Glutamatergic neuron (in vitro differentiated cells): Measurements from ENCODE around the gene TMEM214. TPM values are rescaled to one million over a fixed set of nuclear protein-coding genes. Genes with fewer than 3 reads are reported as not detected.

Source experiments
- DNase-seq: peaks from one replicate; pipeline ENCODE4 v3.0.0; 2022
- H3K27ac Mint-ChIP-seq: one replicate; pipeline ENCODE4 v1.8.0; 2020; ENCODE audit warnings: mild to moderate bottlenecking, mixed read lengths, inconsistent platforms; ENCODE audit not compliant: unreplicated experiment
- H3K27me3 Mint-ChIP-seq: one replicate; pipeline ENCODE4 v1.8.0; 2020; ENCODE audit warnings: mild to moderate bottlenecking, moderate library complexity, mixed read lengths, inconsistent platforms; ENCODE audit not compliant: unreplicated experiment
- H3K36me3 Mint-ChIP-seq: one replicate; pipeline ENCODE4 v1.8.0; 2020; ENCODE audit warnings: mild to moderate bottlenecking, mixed read lengths, inconsistent platforms; ENCODE audit not compliant: unreplicated experiment
- H3K4me1 Mint-ChIP-seq: one replicate; pipeline ENCODE4 v1.8.0; 2020; ENCODE audit warnings: mild to moderate bottlenecking, low read depth, mixed read lengths, inconsistent platforms; ENCODE audit not compliant: unreplicated experiment
- H3K4me3 Mint-ChIP-seq: one replicate; pipeline ENCODE4 v1.8.0; 2020; ENCODE audit warnings: mild to moderate bottlenecking, mixed read lengths, inconsistent platforms; ENCODE audit not compliant: unreplicated experiment
- H3K9me3 Mint-ChIP-seq: one replicate; pipeline ENCODE4 v1.8.0; 2020; ENCODE audit warnings: mild to moderate bottlenecking, moderate library complexity, mixed read lengths, inconsistent platforms; ENCODE audit not compliant: unreplicated experiment
- total RNA-seq: library from RNA; stranded (reverse); fragmentation: NEBNext Ultra II Directional; extraction: Animal tissue kit (Norgen Biotek cat#: 25700); gene quantifications from one replicate; pipeline ENCODE4 v1.2.1, GENCODE V29; 2021; ENCODE audit not compliant: unreplicated experiment
- TF ChIP-seq, protein P1 (sequence below): fragments of 200-600 bp; sonication (generic); IDR thresholded peaks from one replicate; pipeline ENCODE4 v1.5.0; 2021; ENCODE audit not compliant: partially characterized antibody, unreplicated experiment

The TMEM214 gene
- total RNA-seq, 1 donor from 2014 or later = 35.8 TPM

DNA sequence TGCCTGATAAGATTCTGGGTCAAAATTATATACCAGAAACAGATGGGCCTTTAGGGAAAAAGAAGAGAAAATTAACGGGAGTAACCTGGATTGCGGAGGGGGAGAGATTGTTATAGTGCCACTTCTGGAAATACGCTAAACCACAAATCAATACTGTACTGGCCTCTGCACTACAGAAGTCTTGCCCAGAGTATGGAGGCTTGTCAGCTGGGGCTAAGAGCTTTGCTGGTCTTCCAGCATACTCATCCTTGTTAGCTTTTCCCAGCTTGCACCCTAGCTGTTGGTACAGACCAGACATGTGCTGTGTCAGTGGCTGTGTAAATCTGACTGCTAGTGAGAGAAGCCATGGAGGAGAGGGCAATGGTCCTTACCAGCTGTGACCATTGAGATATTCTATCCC lies 27.6 kb downstream of the TMEM214 start:
- peaks cover 1% of the 10 kb centered on the region for H3K4me1 Mint-ChIP-seq
- DNase-seq = no peak
- TF ChIP-seq, protein P1, sequence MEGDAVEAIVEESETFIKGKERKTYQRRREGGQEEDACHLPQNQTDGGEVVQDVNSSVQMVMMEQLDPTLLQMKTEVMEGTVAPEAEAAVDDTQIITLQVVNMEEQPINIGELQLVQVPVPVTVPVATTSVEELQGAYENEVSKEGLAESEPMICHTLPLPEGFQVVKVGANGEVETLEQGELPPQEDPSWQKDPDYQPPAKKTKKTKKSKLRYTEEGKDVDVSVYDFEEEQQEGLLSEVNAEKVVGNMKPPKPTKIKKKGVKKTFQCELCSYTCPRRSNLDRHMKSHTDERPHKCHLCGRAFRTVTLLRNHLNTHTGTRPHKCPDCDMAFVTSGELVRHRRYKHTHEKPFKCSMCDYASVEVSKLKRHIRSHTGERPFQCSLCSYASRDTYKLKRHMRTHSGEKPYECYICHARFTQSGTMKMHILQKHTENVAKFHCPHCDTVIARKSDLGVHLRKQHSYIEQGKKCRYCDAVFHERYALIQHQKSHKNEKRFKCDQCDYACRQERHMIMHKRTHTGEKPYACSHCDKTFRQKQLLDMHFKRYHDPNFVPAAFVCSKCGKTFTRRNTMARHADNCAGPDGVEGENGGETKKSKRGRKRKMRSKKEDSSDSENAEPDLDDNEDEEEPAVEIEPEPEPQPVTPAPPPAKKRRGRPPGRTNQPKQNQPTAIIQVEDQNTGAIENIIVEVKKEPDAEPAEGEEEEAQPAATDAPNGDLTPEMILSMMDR = no peak
- H3K27me3 Mint-ChIP-seq = no peaks in the 10 kb centered on the region
- H3K9me3 Mint-ChIP-seq = no peaks in the 10 kb centered on the region
- H3K36me3 Mint-ChIP-seq = peaks cover 5% of the 10 kb centered on the region
- H3K4me3 Mint-ChIP-seq = no peak overlapping the region
- H3K27ac Mint-ChIP-seq = no peak overlapping the region

DNA sequence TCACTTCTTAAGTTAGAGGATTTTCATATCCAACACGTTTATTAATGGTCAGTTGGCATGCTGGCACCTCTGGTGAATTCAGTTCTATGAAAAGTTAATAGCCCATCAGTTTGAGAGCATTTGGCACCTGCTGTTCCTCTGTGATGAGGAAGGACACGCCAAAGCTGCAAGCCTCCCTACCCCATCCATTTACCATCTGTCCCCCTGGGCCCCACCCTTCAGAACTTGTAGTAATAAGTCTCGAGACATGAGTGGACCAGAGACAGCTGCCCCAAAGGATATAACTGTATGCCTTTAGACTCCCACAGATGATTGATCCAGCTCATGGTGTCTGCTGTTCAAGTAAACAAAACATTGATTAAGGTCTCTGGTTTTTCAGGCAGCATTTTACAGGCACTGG lies 32.4 kb downstream of the TMEM214 start:
- no peak overlapping the region for H3K4me3 Mint-ChIP-seq
- peaks cover 19% of the 10 kb centered on the region for H3K4me1 Mint-ChIP-seq
- H3K27ac Mint-ChIP-seq = no peak overlapping the region
- H3K27me3 Mint-ChIP-seq = peaks cover 1% of the 10 kb centered on the region
- peaks cover 5% of the 10 kb centered on the region for H3K36me3 Mint-ChIP-seq
- H3K9me3 Mint-ChIP-seq = peaks cover 7% of the 10 kb centered on the region
- TF ChIP-seq, protein P1 = no peak
- DNase-seq = no peak

DNA sequence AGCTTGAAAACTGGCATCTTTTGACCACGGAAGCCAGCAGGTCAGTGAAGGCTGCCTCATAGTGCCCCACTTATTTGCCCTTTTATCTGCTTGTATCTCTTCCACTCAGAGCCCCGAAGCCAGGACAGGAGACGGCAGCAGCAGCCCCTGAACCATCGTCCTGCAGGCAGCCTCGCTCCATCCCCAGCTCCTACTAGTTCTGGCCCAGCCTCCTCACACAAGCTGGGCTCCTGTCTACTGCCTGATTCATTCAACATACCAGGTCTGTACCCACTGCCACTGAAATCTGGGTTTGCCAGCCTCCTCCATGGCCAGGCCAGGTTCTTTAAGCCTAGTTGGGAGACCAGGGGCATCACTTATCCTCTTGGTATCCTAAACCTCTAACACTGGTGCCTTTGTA lies 34.6 kb downstream of the TMEM214 start:
- TF ChIP-seq, protein P1 = no peak
- peaks cover 9% of the 10 kb centered on the region for H3K9me3 Mint-ChIP-seq
- H3K27me3 Mint-ChIP-seq = peaks cover 4% of the 10 kb centered on the region
- H3K36me3 Mint-ChIP-seq = peaks cover 5% of the 10 kb centered on the region
- H3K4me1 Mint-ChIP-seq = peaks cover 25% of the 10 kb centered on the region
- no peak overlapping the region for H3K4me3 Mint-ChIP-seq
- DNase-seq = no peak
- H3K27ac Mint-ChIP-seq = no peak overlapping the region

DNA sequence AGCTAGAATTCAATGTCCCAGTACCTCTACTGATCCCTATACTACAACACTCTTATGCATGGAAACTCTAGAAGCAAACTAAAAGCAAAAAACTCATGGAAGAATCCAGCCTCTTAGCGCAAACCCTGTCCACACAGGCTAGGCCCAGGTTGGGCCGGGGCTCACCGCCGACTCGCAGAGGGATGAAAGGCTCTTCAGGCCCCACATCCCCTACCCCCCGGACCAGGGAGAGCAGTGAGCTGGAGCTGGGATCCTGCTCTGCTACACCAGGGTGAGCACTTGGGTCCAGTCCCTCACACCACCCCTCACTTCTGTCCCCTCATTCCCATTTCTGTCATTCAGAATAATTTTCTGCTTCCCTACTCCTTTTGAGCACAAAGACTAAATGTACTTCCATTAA lies 36.7 kb downstream of the TMEM214 start:
- Mint-ChIP-seq H3K36me3 (no peaks in the 10 kb centered on the region), H3K27ac (no peak overlapping the region), H3K9me3 (peaks cover 12% of the 10 kb centered on the region), H3K4me1 (peaks cover 25% of the 10 kb centered on the region), H3K27me3 (peaks cover 4% of the 10 kb centered on the region), H3K4me3 (peak overlapping the region; percentile 50)
- DNase-seq = no peak
- TF ChIP-seq, protein P1 = no peak

DNA sequence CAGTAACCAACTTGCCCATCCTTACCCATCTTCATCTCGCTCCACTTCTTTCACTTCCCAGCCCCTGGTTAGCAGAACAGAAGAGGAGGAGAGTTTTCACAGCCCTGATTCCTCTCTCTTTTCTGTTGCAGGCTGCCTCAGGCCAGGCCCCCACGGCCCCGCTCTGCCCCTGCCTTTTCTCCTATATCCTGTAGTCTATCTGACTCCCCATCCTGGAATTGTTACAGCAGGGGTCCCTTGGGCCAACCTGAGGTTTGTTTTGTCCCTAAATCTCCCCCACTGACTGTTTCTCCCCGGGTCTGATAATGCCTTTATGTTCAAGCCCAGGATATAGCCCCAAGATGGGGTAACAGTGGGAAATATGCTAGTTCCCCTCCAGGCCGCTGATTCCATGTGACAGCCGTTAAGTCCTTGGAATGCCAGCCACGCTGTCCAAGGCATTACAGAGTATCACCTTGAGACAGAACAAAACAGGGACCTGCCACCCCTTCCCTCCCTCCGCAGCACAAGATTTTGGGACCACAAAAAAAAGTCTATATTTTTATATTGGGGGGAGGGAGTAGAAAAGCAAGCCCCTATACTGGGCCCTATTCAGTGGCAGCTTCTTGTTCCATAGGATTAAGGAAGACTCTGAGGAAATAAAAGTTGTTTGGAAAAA lies 37.3 kb downstream of the TMEM214 start:
- TF ChIP-seq, protein P1 = no peak
- Mint-ChIP-seq H3K9me3 (peaks cover 13% of the 10 kb centered on the region), H3K27ac (no peak overlapping the region), H3K4me1 (peaks cover 26% of the 10 kb centered on the region), H3K27me3 (peaks cover 7% of the 10 kb centered on the region), H3K4me3 (peak overlapping the region; percentile 97), H3K36me3 (no peaks in the 10 kb centered on the region)
- no peak for DNase-seq
